ENCODE data around the gene BRF1.
"Not testable (repeated sequence)": the region's sequence is repeated elsewhere in the genome, so short reads cannot be mapped to it uniquely, and the experiment has no call there.

The BRF1 gene

GRCh38 chr14:105335735-105336476 lies 35.1 kb upstream of the BRF1 start:
- TF ChIP-seq SUZ12 (IDR thresholded peaks at IDR 0.05; ENCODE audit: extremely low read depth, insufficient read depth, insufficient read length) = no peak
- no peak for TF ChIP-seq ZNF274 (IDR thresholded peaks at IDR 0.05; ENCODE audit: low read depth, low read length)
- no peak for TF ChIP-seq YY1 (IDR thresholded peaks at IDR 0.05; ENCODE audit: insufficient read depth, insufficient read length)
- H3K4me1 ChIP-seq (ENCODE audit: insufficient read depth, insufficient read length) = peaks cover 13% of the 10 kb centered on the region
- no peaks in the 10 kb centered on the region for H3K9me3 ChIP-seq (ENCODE audit: insufficient read depth, low read length)
- no peak overlapping the region for H3K4me3 ChIP-seq (ENCODE audit: insufficient read length, low read depth)
- H3K36me3 ChIP-seq (ENCODE audit: insufficient read depth, insufficient read length, low read length) = peaks cover 9% of the 10 kb centered on the region
- H3K27me3 ChIP-seq (ENCODE audit: insufficient read depth, insufficient read length) = no peaks in the 10 kb centered on the region
- H3K9ac ChIP-seq (ENCODE audit: insufficient read length, low read depth) = no peak overlapping the region
- DNase-seq (ENCODE audit: low read depth, low spot score) = no peak

DNA sequence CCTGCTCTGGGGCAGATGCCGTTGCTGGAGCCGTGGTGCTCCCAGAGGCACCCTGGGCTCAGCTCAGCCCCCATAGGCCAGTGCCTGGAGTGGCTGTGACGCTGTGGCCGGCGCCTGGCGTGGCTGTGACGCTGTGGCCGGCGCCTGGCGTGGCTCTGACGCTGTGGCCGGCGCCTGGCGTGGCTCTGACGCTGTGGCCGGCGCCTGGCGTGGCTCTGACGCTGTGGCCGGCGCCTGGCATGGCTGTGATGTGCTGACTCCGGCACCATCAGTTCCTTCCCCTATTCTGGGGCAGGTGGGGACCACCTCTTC lies 34.4 kb upstream of the BRF1 start:
- not testable (repeated sequence) for H3K4me3 ChIP-seq (ENCODE audit: insufficient read length, low read depth); H3K27me3 ChIP-seq (ENCODE audit: insufficient read depth, insufficient read length); H3K36me3 ChIP-seq (ENCODE audit: insufficient read depth, insufficient read length, low read length); H3K9me3 ChIP-seq (ENCODE audit: insufficient read depth, low read length); H3K9ac ChIP-seq (ENCODE audit: insufficient read length, low read depth); DNase-seq (ENCODE audit: low read depth, low spot score)
- H3K4me1 ChIP-seq (ENCODE audit: insufficient read depth, insufficient read length) = peaks cover 16% of the 10 kb centered on the region

GRCh38 chr14:105334383-105335230 lies 33.8 kb upstream of the BRF1 start:
- H3K9ac ChIP-seq (ENCODE audit: insufficient read length, low read depth) = no peak overlapping the region
- peaks cover 18% of the 10 kb centered on the region for H3K4me1 ChIP-seq (ENCODE audit: insufficient read depth, insufficient read length)
- H3K9me3 ChIP-seq (ENCODE audit: insufficient read depth, low read length) = no peaks in the 10 kb centered on the region
- no peak for DNase-seq (ENCODE audit: low read depth, low spot score)
- H3K4me3 ChIP-seq (ENCODE audit: insufficient read length, low read depth) = no peak overlapping the region
- TF ChIP-seq ZNF274 (IDR thresholded peaks at IDR 0.05; ENCODE audit: low read depth, low read length) = no peak
- peaks cover 9% of the 10 kb centered on the region for H3K36me3 ChIP-seq (ENCODE audit: insufficient read depth, insufficient read length, low read length)
- no peaks in the 10 kb centered on the region for H3K27me3 ChIP-seq (ENCODE audit: insufficient read depth, insufficient read length)

DNA sequence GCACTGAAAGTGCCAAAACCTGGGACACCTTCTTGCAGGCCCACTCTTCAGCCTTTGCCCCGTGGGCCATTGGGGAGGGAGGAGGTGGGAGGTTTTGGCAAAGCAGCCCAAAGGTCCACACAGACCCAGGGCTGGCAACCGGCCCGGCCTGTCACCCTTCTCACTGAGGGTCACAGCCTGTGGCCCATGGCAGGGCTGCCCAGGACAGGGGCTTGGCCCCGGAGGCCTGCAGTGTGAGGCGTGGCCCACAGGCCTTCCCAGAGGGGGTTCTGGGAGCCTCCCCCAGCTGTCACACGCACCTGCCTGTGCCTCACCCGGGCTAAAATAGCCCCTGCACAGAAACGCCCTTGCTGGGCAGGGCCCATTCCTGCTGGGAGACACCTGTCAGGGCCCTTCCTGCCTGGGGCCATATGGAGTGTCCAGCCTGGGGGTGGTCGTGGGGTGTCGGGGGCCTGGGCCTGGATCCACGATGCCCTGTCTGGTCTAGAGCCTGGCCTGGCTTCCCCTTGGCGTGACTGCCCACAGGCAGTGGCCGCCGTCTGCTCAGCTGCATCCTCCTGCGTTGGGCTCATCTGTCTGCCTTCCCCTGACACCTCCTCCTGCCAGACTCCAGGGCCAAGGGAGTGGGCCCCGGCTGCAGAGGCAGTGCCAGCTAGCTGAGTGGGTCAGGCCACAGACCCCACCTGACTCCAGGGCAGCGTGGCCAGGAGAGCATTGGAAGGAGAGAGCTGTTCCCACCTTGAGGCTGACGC lies 33.0 kb upstream of the BRF1 start:
- no peak overlapping the region for H3K9ac ChIP-seq (ENCODE audit: insufficient read length, low read depth)
- H3K27me3 ChIP-seq (ENCODE audit: insufficient read depth, insufficient read length) = no peaks in the 10 kb centered on the region
- H3K36me3 ChIP-seq (ENCODE audit: insufficient read depth, insufficient read length, low read length) = peaks cover 9% of the 10 kb centered on the region
- no peak for DNase-seq (ENCODE audit: low read depth, low spot score)
- TF ChIP-seq ZNF274 (IDR thresholded peaks at IDR 0.05; ENCODE audit: low read depth, low read length) = no peak
- no peak for TF ChIP-seq SUZ12 (IDR thresholded peaks at IDR 0.05; ENCODE audit: extremely low read depth, insufficient read depth, insufficient read length)
- no peak for TF ChIP-seq YY1 (IDR thresholded peaks at IDR 0.05; ENCODE audit: insufficient read depth, insufficient read length)
- H3K9me3 ChIP-seq (ENCODE audit: insufficient read depth, low read length) = no peaks in the 10 kb centered on the region
- peaks cover 20% of the 10 kb centered on the region for H3K4me1 ChIP-seq (ENCODE audit: insufficient read depth, insufficient read length)
- no peak overlapping the region for H3K4me3 ChIP-seq (ENCODE audit: insufficient read length, low read depth)

GRCh38 chr14:105333020-105333490 lies 32.3 kb upstream of the BRF1 start:
- peaks cover 21% of the 10 kb centered on the region for H3K4me1 ChIP-seq (ENCODE audit: insufficient read depth, insufficient read length)
- no peaks in the 10 kb centered on the region for H3K27me3 ChIP-seq (ENCODE audit: insufficient read depth, insufficient read length)
- DNase-seq (ENCODE audit: low read depth, low spot score) = no peak
- no peaks in the 10 kb centered on the region for H3K9me3 ChIP-seq (ENCODE audit: insufficient read depth, low read length)
- no peak for TF ChIP-seq YY1 (IDR thresholded peaks at IDR 0.05; ENCODE audit: insufficient read depth, insufficient read length)
- no peak for TF ChIP-seq ZNF274 (IDR thresholded peaks at IDR 0.05; ENCODE audit: low read depth, low read length)
- no peak for TF ChIP-seq SUZ12 (IDR thresholded peaks at IDR 0.05; ENCODE audit: extremely low read depth, insufficient read depth, insufficient read length)
- H3K36me3 ChIP-seq (ENCODE audit: insufficient read depth, insufficient read length, low read length) = peaks cover 9% of the 10 kb centered on the region
- H3K4me3 ChIP-seq (ENCODE audit: insufficient read length, low read depth) = no peak overlapping the region
- H3K9ac ChIP-seq (ENCODE audit: insufficient read length, low read depth) = no peak overlapping the region

DNA sequence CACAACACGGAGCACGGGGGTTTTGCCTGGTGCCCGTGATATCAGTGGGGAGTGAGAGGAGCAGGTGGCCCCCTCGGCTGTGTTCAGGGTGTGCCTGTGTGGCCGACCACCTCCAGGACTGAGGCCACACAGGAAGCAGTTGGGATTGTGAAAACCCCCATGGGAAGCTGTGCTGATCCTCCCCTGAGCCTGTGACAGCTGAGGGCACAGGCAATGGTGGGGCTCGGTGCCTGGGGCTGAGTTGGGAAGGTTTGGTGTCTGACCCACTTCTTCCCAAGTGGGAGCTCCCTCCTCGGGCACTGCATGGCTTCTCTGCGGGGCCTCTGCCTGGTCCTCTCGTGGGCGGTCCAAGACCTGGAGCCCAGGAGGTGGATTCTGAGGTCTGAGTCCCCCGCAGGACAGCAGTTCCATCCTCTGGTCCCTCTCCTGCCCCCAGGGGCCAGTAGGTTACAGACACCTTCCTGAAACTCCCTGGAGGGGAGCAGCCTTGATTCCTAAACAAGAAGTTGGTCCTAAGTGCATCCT lies 31.6 kb upstream of the BRF1 start:
- peaks cover 9% of the 10 kb centered on the region for H3K36me3 ChIP-seq (ENCODE audit: insufficient read depth, insufficient read length, low read length)
- no peak for TF ChIP-seq SUZ12 (IDR thresholded peaks at IDR 0.05; ENCODE audit: extremely low read depth, insufficient read depth, insufficient read length)
- no peak for TF ChIP-seq YY1 (IDR thresholded peaks at IDR 0.05; ENCODE audit: insufficient read depth, insufficient read length)
- no peak for TF ChIP-seq ZNF274 (IDR thresholded peaks at IDR 0.05; ENCODE audit: low read depth, low read length)
- no peaks in the 10 kb centered on the region for H3K27me3 ChIP-seq (ENCODE audit: insufficient read depth, insufficient read length)
- DNase-seq (ENCODE audit: low read depth, low spot score) = no peak
- peak overlapping the region; percentile 26 for H3K9ac ChIP-seq (ENCODE audit: insufficient read length, low read depth)
- H3K4me3 ChIP-seq (ENCODE audit: insufficient read length, low read depth) = no peak overlapping the region
- H3K4me1 ChIP-seq (ENCODE audit: insufficient read depth, insufficient read length) = peaks cover 22% of the 10 kb centered on the region
- H3K9me3 ChIP-seq (ENCODE audit: insufficient read depth, low read length) = no peaks in the 10 kb centered on the region

Measured in NT2/D1 (cell line).